B cell (primary cell): ENCODE measurements around the gene C16orf86.

Source experiments
- CTCF ChIP-seq: fragments of 200-600 bp; IDR thresholded peaks from one replicate; pipeline ENCODE4 v1.8.0; 2022; ENCODE audit warnings: antibody characterized with exemption, mild to moderate bottlenecking
- EZH2 ChIP-seq: IDR thresholded peaks from 2 replicates; pipeline ENCODE4 v1.6.1; 2012; ENCODE audit warnings: borderline replicate concordance, low read depth, mild to moderate bottlenecking, moderate library complexity, low read length; ENCODE audit not compliant: insufficient read depth, poor library complexity, severe bottlenecking

GRCh38 chr16:67655363-67655762 lies 11.3 kb upstream of the C16orf86 start:
- TF ChIP-seq CTCF (no peak), EZH2 (no peak)
